ENCODE results near the gene SAPCD2.

Gene SAPCD2

GRCh38 chr9:137106662-137107250 is 36.4 kb upstream of the SAPCD2 start:
- no peaks in the 10 kb centered on the region for H3K27me3 ChIP-seq (ENCODE audit: control insufficient read depth, insufficient read depth, low read length)
- no peak overlapping the region for H3K4me3 ChIP-seq (ENCODE audit: low read length)
- DNase-seq (ENCODE audit: low read depth, low spot score) = no peak
- H3K4me1 ChIP-seq (ENCODE audit: control insufficient read depth, insufficient read depth, low read length) = no peaks in the 10 kb centered on the region
- H3K36me3 ChIP-seq (ENCODE audit: control insufficient read depth, insufficient read depth, low read length) = peaks cover 32% of the 10 kb centered on the region
- no peak overlapping the region for H3K27ac ChIP-seq (ENCODE audit: low read length)
- no peaks in the 10 kb centered on the region for H3K9me3 ChIP-seq (ENCODE audit: control insufficient read depth, insufficient read depth, low read length)
- WGBS (ENCODE audit: insufficient coverage, insufficient read length) = no CpG with 5 or more reads among the region's 27 CpGs

- WGBS (ENCODE audit: insufficient coverage, insufficient read length) = no CpG with 5 or more reads among the region's 31 CpGs
- H3K4me3 ChIP-seq (ENCODE audit: low read length) = no peak overlapping the region
- H3K27me3 ChIP-seq (ENCODE audit: control insufficient read depth, insufficient read depth, low read length) = no peaks in the 10 kb centered on the region
- H3K27ac ChIP-seq (ENCODE audit: low read length) = no peak overlapping the region
- H3K36me3 ChIP-seq (ENCODE audit: control insufficient read depth, insufficient read depth, low read length) = peaks cover 39% of the 10 kb centered on the region
- no peaks in the 10 kb centered on the region for H3K9me3 ChIP-seq (ENCODE audit: control insufficient read depth, insufficient read depth, low read length)
- no peak for DNase-seq (ENCODE audit: low read depth, low spot score)
- no peaks in the 10 kb centered on the region for H3K4me1 ChIP-seq (ENCODE audit: control insufficient read depth, insufficient read depth, low read length)
Observed at GRCh38 chr9:137105814-137106661, 35.7 kb upstream of the SAPCD2 start.

- Histone ChIP-seq H3K4me1 (ENCODE audit: control insufficient read depth, insufficient read depth, low read length) (no peaks in the 10 kb centered on the region), H3K27ac (ENCODE audit: low read length) (no peak overlapping the region), H3K36me3 (ENCODE audit: control insufficient read depth, insufficient read depth, low read length) (peaks cover 46% of the 10 kb centered on the region), H3K4me3 (ENCODE audit: low read length) (no peak overlapping the region), H3K9me3 (ENCODE audit: control insufficient read depth, insufficient read depth, low read length) (no peaks in the 10 kb centered on the region), H3K27me3 (ENCODE audit: control insufficient read depth, insufficient read depth, low read length) (no peaks in the 10 kb centered on the region)
- no peak for DNase-seq (ENCODE audit: low read depth, low spot score)
- WGBS (ENCODE audit: insufficient coverage, insufficient read length) = no CpG with 5 or more reads among the region's 37 CpGs
Observed at GRCh38 chr9:137103206-137103999, 33.0 kb upstream of the SAPCD2 start.

GRCh38 chr9:137099231-137099630 is 28.9 kb upstream of the SAPCD2 start:
- peaks cover 44% of the 10 kb centered on the region for H3K36me3 ChIP-seq (ENCODE audit: control insufficient read depth, insufficient read depth, low read length)
- H3K4me3 ChIP-seq (ENCODE audit: low read length) = no peak overlapping the region
- H3K27ac ChIP-seq (ENCODE audit: low read length) = no peak overlapping the region
- H3K27me3 ChIP-seq (ENCODE audit: control insufficient read depth, insufficient read depth, low read length) = no peaks in the 10 kb centered on the region
- no peaks in the 10 kb centered on the region for H3K4me1 ChIP-seq (ENCODE audit: control insufficient read depth, insufficient read depth, low read length)
- WGBS (ENCODE audit: insufficient coverage, insufficient read length) = no CpG with 5 or more reads among the region's 14 CpGs
- no peaks in the 10 kb centered on the region for H3K9me3 ChIP-seq (ENCODE audit: control insufficient read depth, insufficient read depth, low read length)
- no peak for DNase-seq (ENCODE audit: low read depth, low spot score)

- no peak overlapping the region for H3K4me3 ChIP-seq (ENCODE audit: low read length)
- H3K9me3 ChIP-seq (ENCODE audit: control insufficient read depth, insufficient read depth, low read length) = no peaks in the 10 kb centered on the region
- DNase-seq (ENCODE audit: low read depth, low spot score) = no peak
- WGBS (ENCODE audit: insufficient coverage, insufficient read length) = no CpG with 5 or more reads among the region's 20 CpGs
- H3K4me1 ChIP-seq (ENCODE audit: control insufficient read depth, insufficient read depth, low read length) = no peaks in the 10 kb centered on the region
- H3K27ac ChIP-seq (ENCODE audit: low read length) = no peak overlapping the region
- no peaks in the 10 kb centered on the region for H3K27me3 ChIP-seq (ENCODE audit: control insufficient read depth, insufficient read depth, low read length)
- H3K36me3 ChIP-seq (ENCODE audit: control insufficient read depth, insufficient read depth, low read length) = peaks cover 34% of the 10 kb centered on the region
Observed at GRCh38 chr9:137097761-137098462, 27.6 kb upstream of the SAPCD2 start.

- no peak overlapping the region for H3K4me3 ChIP-seq (ENCODE audit: low read length)
- no peak overlapping the region for H3K27ac ChIP-seq (ENCODE audit: low read length)
- H3K4me1 ChIP-seq (ENCODE audit: control insufficient read depth, insufficient read depth, low read length) = no peaks in the 10 kb centered on the region
- WGBS (ENCODE audit: insufficient coverage, insufficient read length) = no CpG with 5 or more reads among the region's 31 CpGs
- no peaks in the 10 kb centered on the region for H3K9me3 ChIP-seq (ENCODE audit: control insufficient read depth, insufficient read depth, low read length)
- no peak for DNase-seq (ENCODE audit: low read depth, low spot score)
- no peaks in the 10 kb centered on the region for H3K27me3 ChIP-seq (ENCODE audit: control insufficient read depth, insufficient read depth, low read length)
- peaks cover 24% of the 10 kb centered on the region for H3K36me3 ChIP-seq (ENCODE audit: control insufficient read depth, insufficient read depth, low read length)
Observed at GRCh38 chr9:137096785-137097546, 26.6 kb upstream of the SAPCD2 start.

GRCh38 chr9:137095664-137096517 is 25.5 kb upstream of the SAPCD2 start:
- no peak for DNase-seq (ENCODE audit: low read depth, low spot score)
- H3K27ac ChIP-seq (ENCODE audit: low read length) = no peak overlapping the region
- H3K27me3 ChIP-seq (ENCODE audit: control insufficient read depth, insufficient read depth, low read length) = no peaks in the 10 kb centered on the region
- no peak overlapping the region for H3K4me3 ChIP-seq (ENCODE audit: low read length)
- WGBS (ENCODE audit: insufficient coverage, insufficient read length) = no CpG with 5 or more reads among the region's 30 CpGs
- no peaks in the 10 kb centered on the region for H3K4me1 ChIP-seq (ENCODE audit: control insufficient read depth, insufficient read depth, low read length)
- H3K36me3 ChIP-seq (ENCODE audit: control insufficient read depth, insufficient read depth, low read length) = peaks cover 16% of the 10 kb centered on the region
- H3K9me3 ChIP-seq (ENCODE audit: control insufficient read depth, insufficient read depth, low read length) = no peaks in the 10 kb centered on the region

GRCh38 chr9:137089232-137089947 is 19.0 kb upstream of the SAPCD2 start:
- Histone ChIP-seq H3K36me3 (ENCODE audit: control insufficient read depth, insufficient read depth, low read length) (0 out of 2 replicates have a peak, but pooled peaks cover 3% of the 10 kb centered on the region), H3K27ac (ENCODE audit: low read length) (no peak overlapping the region), H3K4me3 (ENCODE audit: low read length) (no peak overlapping the region), H3K4me1 (ENCODE audit: control insufficient read depth, insufficient read depth, low read length) (no peaks in the 10 kb centered on the region; the same call in 1 of the 2 replicates), H3K27me3 (ENCODE audit: control insufficient read depth, insufficient read depth, low read length) (no peaks in the 10 kb centered on the region), H3K9me3 (ENCODE audit: control insufficient read depth, insufficient read depth, low read length) (no peaks in the 10 kb centered on the region)
- no CpG with 5 or more reads among the region's 11 CpGs for WGBS (ENCODE audit: insufficient coverage, insufficient read length)
- no peak for DNase-seq (ENCODE audit: low read depth, low spot score)

- H3K4me1 ChIP-seq (ENCODE audit: control insufficient read depth, insufficient read depth, low read length) = no peaks in the 10 kb centered on the region; the same call in 1 of the 2 replicates
- WGBS (ENCODE audit: insufficient coverage, insufficient read length) = no CpG with 5 or more reads among the region's 5 CpGs
- no peaks in the 10 kb centered on the region for H3K27me3 ChIP-seq (ENCODE audit: control insufficient read depth, insufficient read depth, low read length)
- no peaks in the 10 kb centered on the region for H3K9me3 ChIP-seq (ENCODE audit: control insufficient read depth, insufficient read depth, low read length)
- H3K36me3 ChIP-seq (ENCODE audit: control insufficient read depth, insufficient read depth, low read length) = 0 out of 2 replicates have a peak, but pooled peaks cover 3% of the 10 kb centered on the region
- no peak overlapping the region for H3K27ac ChIP-seq (ENCODE audit: low read length)
- no peak overlapping the region for H3K4me3 ChIP-seq (ENCODE audit: low read length)
- no peak for DNase-seq (ENCODE audit: low read depth, low spot score)
Observed at GRCh38 chr9:137088121-137088520, 17.8 kb upstream of the SAPCD2 start.
